Panc1 (cell line): ENCODE data around the gene SPATA1. TPM values are rescaled to one million over a fixed set of nuclear protein-coding genes. Genes with fewer than 3 reads are reported as not detected.
"Not testable (repeated sequence)": the region's sequence is repeated elsewhere in the genome, so short reads cannot be mapped to it uniquely, and the experiment has no call there.

Experiments
- ATAC-seq: fragments of 200-7000 bp; cut with Tn5 transposase; 2 replicates; pipeline ENCODE4 v1.9.1; 2020; ENCODE audit warnings: mild to moderate bottlenecking, moderate library complexity
- BruUV-seq: library from RNA; stranded (reverse); fragments of 400-500 nt; replicated peaks from 2 replicates; lab custom pipeline; 2021; lab: Mats Ljungman, UMichigan
- CTCF ChIA-PET: fragments of 300-600 bp; sonication (Branson Sonifier 250); formaldehyde crosslinking; loops from one replicate; lab custom pipeline; 2022; ENCODE audit warnings: antibody characterized with exemption; lab: Charles Lee
- POLR2A ChIA-PET: fragments of 300-600 bp; sonication (Branson Sonifier 250); formaldehyde crosslinking; loops from one replicate; lab custom pipeline; 2022; ENCODE audit warnings: antibody characterized with exemption; lab: Charles Lee
- DNase-seq: peaks from one replicate; pipeline ENCODE4 v3.0.0-alpha.2; 2010; ENCODE audit warnings: low read depth, low spot score
- H3K27ac ChIP-seq: 2 replicates; pipeline ENCODE4 v1.5.1; 2011; ENCODE audit warnings: mild to moderate bottlenecking, low read length, inconsistent platforms
- H3K27me3 ChIP-seq: fragments of 200-500 bp; sonication (Bioruptor generic); 2 replicates; pipeline ENCODE4 v1.6.0; 2014; ENCODE audit warnings: low read length, inconsistent platforms; ENCODE audit not compliant: control insufficient read depth, insufficient read depth
- H3K36me3 ChIP-seq: fragments of 200-500 bp; sonication (Bioruptor generic); 2 replicates; pipeline ENCODE4 v1.5.1; 2014; ENCODE audit warnings: inconsistent platforms, mild to moderate bottlenecking, low read length, moderate library complexity; ENCODE audit not compliant: control insufficient read depth, insufficient read depth
- H3K4me1 ChIP-seq: 2 replicates; pipeline ENCODE4 v1.5.1; 2011; ENCODE audit warnings: inconsistent platforms, mild to moderate bottlenecking, low read length, moderate library complexity; ENCODE audit not compliant: control insufficient read depth, insufficient read depth
- H3K4me3 ChIP-seq, 2 experiments: 2 replicates each; pipeline ENCODE4 v1.5.1; 2011 to 2012; ENCODE audit warnings: low read depth in 2 of 2, low read length in 2 of 2, mild to moderate bottlenecking in 2 of 2, inconsistent platforms in 1 of 2, moderate library complexity in 1 of 2
- H3K9me3 ChIP-seq: fragments of 200-500 bp; sonication (Bioruptor generic); 2 replicates; pipeline ENCODE4 v1.5.1; 2014; ENCODE audit warnings: low read depth, mild to moderate bottlenecking, inconsistent platforms, low read length, moderate library complexity; ENCODE audit not compliant: control insufficient read depth, insufficient read depth
- POLR2AphosphoS5 ChIP-seq: IDR thresholded peaks from 2 replicates; pipeline ENCODE4 v1.6.1; 2012; ENCODE audit warnings: mild to moderate bottlenecking, low read depth, low read length, moderate library complexity
- REST ChIP-seq, 2 experiments: IDR thresholded peaks; 2 replicates each; pipeline ENCODE4 v1.6.1; 2011 to 2012; ENCODE audit warnings: low read depth in 2 of 2, control low read depth in 1 of 2, low read length in 1 of 2, mild to moderate bottlenecking in 1 of 2, moderate library complexity in 1 of 2; ENCODE audit not compliant: insufficient read depth in 1 of 2
- SIN3A ChIP-seq: IDR thresholded peaks from 2 replicates; pipeline ENCODE4 v1.6.1; 2012; ENCODE audit warnings: low read depth, mild to moderate bottlenecking, low read length, moderate library complexity, borderline replicate concordance; ENCODE audit not compliant: insufficient read depth
- TCF7L2 ChIP-seq: IDR thresholded peaks from 2 replicates; pipeline ENCODE4 v1.6.1; 2011; ENCODE audit warnings: mild to moderate bottlenecking, low read depth, low read length, inconsistent platforms
- in situ Hi-C: cut with HindIII; loops from 2 replicates; pipeline ENCODE4 v1.10.0; 2016; ENCODE audit warnings: low sequenced_read_pairs, low pct_unique_long_range_greater_than_20kb
- intact Hi-C: fragments of 100-400 bp; cut with micrococcal nuclease; formaldehyde crosslinking; loops from one replicate; pipeline ENCODE4 v1.10.0; 2022; ENCODE audit not compliant: unreplicated experiment
- total RNA-seq: library from RNA; stranded (reverse); gene quantifications from one replicate; pipeline ENCODE4 v1.2.1, GENCODE V29; 2021; ENCODE audit not compliant: unreplicated experiment
- TF ChIP-seq, protein P1 (sequence below): fragments of 450-650 bp; IDR thresholded peaks from 2 replicates; pipeline ENCODE4 v1.5.1; 2017; ENCODE audit warnings: mild to moderate bottlenecking

SPATA1 gene
- total RNA-seq, 1 experiment from 2014 or later = 5.0 TPM

GRCh38 chr1:84585803-84586202 lies 79.6 kb downstream of the SPATA1 start:
- no TSS peak for BruUV-seq
- no peak for TF ChIP-seq REST (IDR thresholded peaks at IDR 0.05; ENCODE audit: insufficient read depth in 1 of 2, low read depth in 2 of 2, low read length in 1 of 2)
- TF ChIP-seq POLR2AphosphoS5 = no peak
- TF ChIP-seq, protein P1, sequence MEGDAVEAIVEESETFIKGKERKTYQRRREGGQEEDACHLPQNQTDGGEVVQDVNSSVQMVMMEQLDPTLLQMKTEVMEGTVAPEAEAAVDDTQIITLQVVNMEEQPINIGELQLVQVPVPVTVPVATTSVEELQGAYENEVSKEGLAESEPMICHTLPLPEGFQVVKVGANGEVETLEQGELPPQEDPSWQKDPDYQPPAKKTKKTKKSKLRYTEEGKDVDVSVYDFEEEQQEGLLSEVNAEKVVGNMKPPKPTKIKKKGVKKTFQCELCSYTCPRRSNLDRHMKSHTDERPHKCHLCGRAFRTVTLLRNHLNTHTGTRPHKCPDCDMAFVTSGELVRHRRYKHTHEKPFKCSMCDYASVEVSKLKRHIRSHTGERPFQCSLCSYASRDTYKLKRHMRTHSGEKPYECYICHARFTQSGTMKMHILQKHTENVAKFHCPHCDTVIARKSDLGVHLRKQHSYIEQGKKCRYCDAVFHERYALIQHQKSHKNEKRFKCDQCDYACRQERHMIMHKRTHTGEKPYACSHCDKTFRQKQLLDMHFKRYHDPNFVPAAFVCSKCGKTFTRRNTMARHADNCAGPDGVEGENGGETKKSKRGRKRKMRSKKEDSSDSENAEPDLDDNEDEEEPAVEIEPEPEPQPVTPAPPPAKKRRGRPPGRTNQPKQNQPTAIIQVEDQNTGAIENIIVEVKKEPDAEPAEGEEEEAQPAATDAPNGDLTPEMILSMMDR = no peak
- TF ChIP-seq SIN3A = no peak
- TF ChIP-seq TCF7L2 = no peak
- H3K36me3 ChIP-seq = no peaks in the 10 kb centered on the region
- no peak overlapping the region for H3K27ac ChIP-seq
- H3K4me3 ChIP-seq = no peak overlapping the region
- ChIA-PET POLR2A (interaction anchor here (0.6 to 0.9 kb wide), 3 partner anchors 10 to 15 kb away, joined by 3 to 16 read pairs (median 4); no protein-coding TSS in a partner anchor), CTCF (interaction anchor here (0.7 kb wide), 1 partner anchor 37 kb away, joined by 5 read pairs; no protein-coding TSS in a partner anchor)
- H3K9me3 ChIP-seq = no peaks in the 10 kb centered on the region
- no peaks in the 10 kb centered on the region for H3K4me1 ChIP-seq
- DNase-seq (no peak), ATAC-seq (no peak)
- in situ Hi-C loops = no loop called here
- H3K27me3 ChIP-seq = no peaks in the 10 kb centered on the region
- intact Hi-C loops = no loop called here

DNA sequence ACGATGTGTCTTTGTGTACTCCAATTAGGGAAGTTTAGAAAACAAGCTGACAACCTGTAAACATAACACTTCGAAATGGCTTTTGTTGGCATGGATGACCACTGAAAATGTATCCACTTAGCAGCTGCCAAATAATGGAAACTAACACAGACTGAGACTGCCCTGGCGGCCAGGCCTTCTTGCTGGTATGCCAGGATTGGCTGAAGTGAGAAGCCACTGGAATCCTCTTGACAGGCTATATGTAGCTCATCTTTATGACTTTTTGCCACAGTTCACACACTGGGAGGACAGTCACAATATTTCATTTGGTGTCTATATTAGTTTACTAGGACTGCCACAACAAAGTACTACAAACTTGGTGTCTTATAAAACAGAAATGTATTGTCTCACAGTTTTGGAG lies 80.9 kb downstream of the SPATA1 start:
- CTCF ChIA-PET = interaction anchor here (1.1 kb wide), 1 partner anchor 13 kb away, joined by 4 read pairs; the partner anchor contains the start of gene CTBS
- intact Hi-C loops (no loop called here), in situ Hi-C loops (no loop called here)
- no peak overlapping the region for H3K4me3 ChIP-seq
- BruUV-seq = no TSS peak
- ATAC-seq = no peak
- no peaks in the 10 kb centered on the region for H3K36me3 ChIP-seq
- no peaks in the 10 kb centered on the region for H3K27me3 ChIP-seq
- DNase-seq = no peak
- H3K4me1 ChIP-seq = no peaks in the 10 kb centered on the region
- H3K27ac ChIP-seq = no peak overlapping the region
- TF ChIP-seq POLR2AphosphoS5 = no peak
- TF ChIP-seq TCF7L2 = no peak
- TF ChIP-seq, protein P1 = no peak
- no peak for TF ChIP-seq SIN3A
- TF ChIP-seq REST (IDR thresholded peaks at IDR 0.05; ENCODE audit: insufficient read depth in 1 of 2, low read depth in 2 of 2, low read length in 1 of 2) = no peak
- POLR2A ChIA-PET = interaction anchor here (0.6 to 1.1 kb wide), 3 partner anchors 12 to 159 kb away, joined by 3 read pairs; no protein-coding TSS in a partner anchor
- H3K9me3 ChIP-seq = no peaks in the 10 kb centered on the region

DNA sequence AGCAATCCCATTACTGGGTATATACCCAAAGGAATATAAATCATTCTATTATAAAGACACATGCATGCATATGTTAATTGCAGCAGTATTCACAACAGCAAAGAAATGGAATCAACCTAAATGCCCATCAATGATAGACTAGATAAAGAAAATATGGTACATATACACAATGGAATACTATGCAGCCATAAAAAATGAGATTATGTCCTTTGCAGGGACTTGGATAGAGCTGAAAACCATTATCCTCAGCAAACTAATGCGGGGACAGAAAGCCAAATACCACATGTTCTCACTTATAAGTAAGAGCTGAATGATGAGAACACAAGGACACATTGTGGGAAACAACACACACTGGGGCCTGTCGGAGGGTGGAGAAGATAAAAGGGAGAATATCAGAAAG lies 88.8 kb downstream of the SPATA1 start:
- BruUV-seq, ATAC-seq, H3K4me3 ChIP-seq, intact Hi-C loops, DNase-seq, in situ Hi-C loops, H3K9me3 ChIP-seq, H3K27me3 ChIP-seq, H3K27ac ChIP-seq, H3K36me3 ChIP-seq: not testable (repeated sequence)
- peaks cover 15% of the 10 kb centered on the region for H3K4me1 ChIP-seq
- CTCF ChIA-PET = interaction anchor here (0.6 kb wide), 1 partner anchor 658 kb away, joined by 4 read pairs; no protein-coding TSS in a partner anchor
- POLR2A ChIA-PET = interaction anchor here (0.7 kb wide), 1 partner anchor 39 kb away, joined by 6 read pairs; no protein-coding TSS in a partner anchor
